ENCODE data around the gene TMBIM1. TPM values are rescaled to one million over a fixed set of nuclear protein-coding genes. Genes with fewer than 3 reads are reported as not detected.
A peak's percentile ranks its signal among the peaks of the same experiment; 100 is the strongest.

Gene TMBIM1
- total RNA-seq, 1 donor from 2014 or later = 9.4 TPM

GRCh38 chr2:218261423-218262236 is 30.7 kb downstream of the TMBIM1 start:
- FAIRE-seq (no peak), DNase-seq (ENCODE audit: low spot score in 2 of 2) (no peak)

- FAIRE-seq (no peak), DNase-seq (ENCODE audit: low spot score in 2 of 2) (no peak)
These were observed 31.4 kb downstream of the TMBIM1 start, which contains the start of gene GPBAR1 for GRCh38 chr2:218260742-218261422. Gene GPBAR1 (plus strand): TSS chr2:218261015. CDS start chr2:218262725, 1,710 bp downstream.

- FAIRE-seq = no peak
These were observed 32.1 kb downstream of the TMBIM1 start for GRCh38 chr2:218260166-218260565.

GRCh38 chr2:218259099-218259961 is 33.0 kb downstream of the TMBIM1 start:
- peak in 1 of 2 donors; percentile 53 for DNase-seq (ENCODE audit: low spot score in 2 of 2)
- no peak for FAIRE-seq

More at GRCh38 chr2:218260166-218260565, 32.1 kb downstream of the TMBIM1 start:
- no peak for DNase-seq (ENCODE audit: low spot score in 2 of 2)

- no peak for FAIRE-seq
- no peak for DNase-seq (ENCODE audit: low spot score in 2 of 2)
These were observed 34.8 kb downstream of the TMBIM1 start for GRCh38 chr2:218257390-218257981.

GRCh38 chr2:218256612-218257350 is 35.5 kb downstream of the TMBIM1 start:
- DNase-seq (ENCODE audit: low spot score in 2 of 2) = no peak
- no peak for FAIRE-seq

- DNase-seq (ENCODE audit: low spot score in 2 of 2) (no peak), FAIRE-seq (no peak)
These were observed 36.9 kb downstream of the TMBIM1 start for GRCh38 chr2:218255446-218255845.

GRCh38 chr2:218253232-218253625 is 39.1 kb downstream of the TMBIM1 start:
- DNase-seq (ENCODE audit: low spot score in 2 of 2) (no peak), FAIRE-seq (no peak)

GRCh38 chr2:218252509-218253231 is 39.6 kb downstream of the TMBIM1 start:
- FAIRE-seq (no peak), DNase-seq (ENCODE audit: low spot score in 2 of 2) (no peak)

- DNase-seq (ENCODE audit: low spot score in 2 of 2) (no peak), FAIRE-seq (no peak)
These were observed 42.6 kb downstream of the TMBIM1 start for GRCh38 chr2:218249691-218250090.

GRCh38 chr2:218245214-218245613 is 47.1 kb downstream of the TMBIM1 start:
- no peak for FAIRE-seq
- no peak for DNase-seq (ENCODE audit: low spot score in 2 of 2)

- FAIRE-seq (no peak), DNase-seq (ENCODE audit: low spot score in 2 of 2) (no peak)
These were observed 47.6 kb downstream of the TMBIM1 start for GRCh38 chr2:218244665-218245064.

GRCh38 chr2:218244204-218244603 is 48.1 kb downstream of the TMBIM1 start:
- FAIRE-seq (no peak), DNase-seq (ENCODE audit: low spot score in 2 of 2) (no peak)

GRCh38 chr2:218238887-218239286 is 53.4 kb downstream of the TMBIM1 start:
- FAIRE-seq (no peak), DNase-seq (ENCODE audit: low spot score in 2 of 2) (no peak)

- no peak for FAIRE-seq
- no peak for DNase-seq (ENCODE audit: low spot score in 2 of 2)
These were observed 55.5 kb downstream of the TMBIM1 start for GRCh38 chr2:218236829-218237228.

- FAIRE-seq (no peak), DNase-seq (ENCODE audit: low spot score in 2 of 2) (no peak)
These were observed 57.3 kb downstream of the TMBIM1 start for GRCh38 chr2:218235017-218235416.

GRCh38 chr2:218234521-218234920 is 57.8 kb downstream of the TMBIM1 start:
- no peak for DNase-seq (ENCODE audit: low spot score in 2 of 2)
- no peak for FAIRE-seq

GRCh38 chr2:218233543-218233942 is 58.8 kb downstream of the TMBIM1 start:
- FAIRE-seq (no peak), DNase-seq (ENCODE audit: low spot score in 2 of 2) (no peak)

- DNase-seq (ENCODE audit: low spot score in 2 of 2) = no peak
These were observed 61.4 kb downstream of the TMBIM1 start for GRCh38 chr2:218230882-218231281.

More at GRCh38 chr2:218230882-218231281, 61.4 kb downstream of the TMBIM1 start:
- no peak for FAIRE-seq
